ENCODE data around the gene TACO1. TPM values are rescaled to one million over a fixed set of nuclear protein-coding genes. Genes with fewer than 3 reads are reported as not detected.

The TACO1 gene
- total and polyA plus RNA-seq, 9 of the 15 experiments (the other 6 are each of a cell fraction or from before 2014, with no cell fraction given), result 10.3 to 41.6 (median 30.9) TPM

GRCh38 chr17:63621684-63622573 lies 21.2 kb downstream of the TACO1 start, which contains the start of gene MAP3K3 (continued):
- TF ChIP-seq NR2C1 (IDR thresholded peaks at IDR 0.05) (no peak), NR2C1 (tag; IDR thresholded peaks at IDR 0.05) (no peak), PYGO2 (tag; IDR thresholded peaks at IDR 0.05) (no peak), MCM2 (IDR thresholded peaks at IDR 0.05; ENCODE audit: low read depth) (no peak), YY1 (IDR thresholded peaks at IDR 0.05; ENCODE audit: borderline replicate concordance in 1 of 3, control insufficient read depth in 1 of 3, extremely low read depth in 1 of 3, insufficient read depth in 3 of 3, insufficient read length in 1 of 3, insufficient replicate concordance in 2 of 3, low read depth in 1 of 3, low read length in 2 of 3) (peak in 1 of 3 experiments; percentile 20), HNRNPL (IDR thresholded peaks at IDR 0.05; ENCODE audit: low read depth, low read length) (peak; percentile 40; the same call in 1 of the 2 replicates), FOXK1 (CRISPR knock-in tag; IDR thresholded peaks at IDR 0.05; ENCODE audit: borderline replicate concordance) (no peak), MEIS2 (IDR thresholded peaks at IDR 0.05; ENCODE audit: partially characterized antibody) (peak; percentile 92), ZKSCAN1 (IDR thresholded peaks at IDR 0.05; ENCODE audit: low read depth, low read length) (no peak), ZBTB49 (CRISPR knock-in tag; IDR thresholded peaks at IDR 0.05; ENCODE audit: borderline replicate concordance) (no peak), NBN (IDR thresholded peaks at IDR 0.05; ENCODE audit: low read depth) (no peak)
- TF ChIP-seq, protein P1, sequence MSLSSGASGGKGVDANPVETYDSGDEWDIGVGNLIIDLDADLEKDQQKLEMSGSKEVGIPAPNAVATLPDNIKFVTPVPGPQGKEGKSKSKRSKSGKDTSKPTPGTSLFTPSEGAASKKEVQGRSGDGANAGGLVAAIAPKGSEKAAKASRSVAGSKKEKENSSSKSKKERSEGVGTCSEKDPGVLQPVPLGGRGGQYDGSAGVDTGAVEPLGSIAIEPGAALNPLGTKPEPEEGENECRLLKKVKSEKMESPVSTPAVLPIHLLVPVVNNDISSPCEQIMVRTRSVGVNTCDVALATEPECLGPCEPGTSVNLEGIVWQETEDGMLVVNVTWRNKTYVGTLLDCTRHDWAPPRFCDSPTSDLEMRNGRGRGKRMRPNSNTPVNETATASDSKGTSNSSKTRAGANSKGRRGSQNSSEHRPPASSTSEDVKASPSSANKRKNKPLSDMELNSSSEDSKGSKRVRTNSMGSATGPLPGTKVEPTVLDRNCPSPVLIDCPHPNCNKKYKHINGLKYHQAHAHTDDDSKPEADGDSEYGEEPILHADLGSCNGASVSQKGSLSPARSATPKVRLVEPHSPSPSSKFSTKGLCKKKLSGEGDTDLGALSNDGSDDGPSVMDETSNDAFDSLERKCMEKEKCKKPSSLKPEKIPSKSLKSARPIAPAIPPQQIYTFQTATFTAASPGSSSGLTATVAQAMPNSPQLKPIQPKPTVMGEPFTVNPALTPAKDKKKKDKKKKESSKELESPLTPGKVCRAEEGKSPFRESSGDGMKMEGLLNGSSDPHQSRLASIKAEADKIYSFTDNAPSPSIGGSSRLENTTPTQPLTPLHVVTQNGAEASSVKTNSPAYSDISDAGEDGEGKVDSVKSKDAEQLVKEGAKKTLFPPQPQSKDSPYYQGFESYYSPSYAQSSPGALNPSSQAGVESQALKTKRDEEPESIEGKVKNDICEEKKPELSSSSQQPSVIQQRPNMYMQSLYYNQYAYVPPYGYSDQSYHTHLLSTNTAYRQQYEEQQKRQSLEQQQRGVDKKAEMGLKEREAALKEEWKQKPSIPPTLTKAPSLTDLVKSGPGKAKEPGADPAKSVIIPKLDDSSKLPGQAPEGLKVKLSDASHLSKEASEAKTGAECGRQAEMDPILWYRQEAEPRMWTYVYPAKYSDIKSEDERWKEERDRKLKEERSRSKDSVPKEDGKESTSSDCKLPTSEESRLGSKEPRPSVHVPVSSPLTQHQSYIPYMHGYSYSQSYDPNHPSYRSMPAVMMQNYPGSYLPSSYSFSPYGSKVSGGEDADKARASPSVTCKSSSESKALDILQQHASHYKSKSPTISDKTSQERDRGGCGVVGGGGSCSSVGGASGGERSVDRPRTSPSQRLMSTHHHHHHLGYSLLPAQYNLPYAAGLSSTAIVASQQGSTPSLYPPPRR (CRISPR knock-in tag; IDR thresholded peaks at IDR 0.05; ENCODE audit: borderline replicate concordance), result no peak
- TF ChIP-seq, protein P2, sequence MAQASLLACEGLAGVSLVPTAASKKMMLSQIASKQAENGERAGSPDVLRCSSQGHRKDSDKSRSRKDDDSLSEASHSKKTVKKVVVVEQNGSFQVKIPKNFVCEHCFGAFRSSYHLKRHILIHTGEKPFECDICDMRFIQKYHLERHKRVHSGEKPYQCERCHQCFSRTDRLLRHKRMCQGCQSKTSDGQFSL (CRISPR knock-in tag; IDR thresholded peaks at IDR 0.05), result 0 out of 2 replicates have a peak, but pooled peaks have one; percentile 46
- TF ChIP-seq, protein P2 (tag; IDR thresholded peaks at IDR 0.05), result no peak

All from K562 (cell line).